NCI-H226 (cell line): ENCODE results near the gene MYO1E.

ENCODE experiments used
- DNase-seq: peaks from one replicate; pipeline ENCODE4 v3.0.0-alpha.2; 2015

Gene MYO1E

GRCh38 chr15:59222906-59223550 is 149.6 kb downstream of the MYO1E start:
- DNase-seq, result no peak

GRCh38 chr15:59221511-59222505 is 150.9 kb downstream of the MYO1E start:
- DNase-seq, result peak; percentile 84

- no peak for DNase-seq
Measured at GRCh38 chr15:59218710-59219109, 154.0 kb downstream of the MYO1E start.

GRCh38 chr15:59217876-59218498 is 154.7 kb downstream of the MYO1E start:
- no peak for DNase-seq

- no peak for DNase-seq
Measured at GRCh38 chr15:59216911-59217310, 155.8 kb downstream of the MYO1E start.

GRCh38 chr15:59210186-59210585 is 162.5 kb downstream of the MYO1E start:
- no peak for DNase-seq

GRCh38 chr15:59208613-59209249 is 163.9 kb downstream of the MYO1E start:
- DNase-seq, result no peak

GRCh38 chr15:59206623-59207183 is 166.0 kb downstream of the MYO1E start, which contains the start of gene LDHAL6B:
Gene LDHAL6B (plus strand): TSS chr15:59206843. CDS start chr15:59206941, 98 bp downstream.
- no peak for DNase-seq

GRCh38 chr15:59205839-59206622 is 166.6 kb downstream of the MYO1E start:
- no peak for DNase-seq

GRCh38 chr15:59203657-59204056 is 169.0 kb downstream of the MYO1E start:
- DNase-seq, result no peak

- DNase-seq, result no peak
Measured at GRCh38 chr15:59203008-59203407, 169.7 kb downstream of the MYO1E start.

- DNase-seq, result peak; percentile 57
Measured at GRCh38 chr15:59200560-59200959, 172.1 kb downstream of the MYO1E start.

GRCh38 chr15:59199626-59200465 is 172.8 kb downstream of the MYO1E start:
- DNase-seq, result peak; percentile 63

GRCh38 chr15:59197454-59197853 is 175.2 kb downstream of the MYO1E start:
- DNase-seq, result no peak

GRCh38 chr15:59196416-59196815 is 176.3 kb downstream of the MYO1E start:
- DNase-seq, result no peak

- DNase-seq, result no peak
Measured at GRCh38 chr15:59194639-59195325, 177.9 kb downstream of the MYO1E start.

GRCh38 chr15:59191855-59192237 is 180.8 kb downstream of the MYO1E start:
- peak; percentile 96 for DNase-seq

- DNase-seq, result no peak
Measured at GRCh38 chr15:59190291-59190690, 182.4 kb downstream of the MYO1E start.

GRCh38 chr15:59189241-59189640 is 183.4 kb downstream of the MYO1E start:
- DNase-seq, result no peak

GRCh38 chr15:59186501-59186900 is 186.2 kb downstream of the MYO1E start:
- DNase-seq, result no peak
